Smooth muscle cell (in vitro differentiated cells): Measurements from ENCODE around the gene CDC42EP5. TPM values are rescaled to one million over a fixed set of nuclear protein-coding genes. Genes with fewer than 3 reads are reported as not detected.
"Not testable (repeated sequence)": the region's sequence is repeated elsewhere in the genome, so short reads cannot be mapped to it uniquely, and the experiment has no call there.

ENCODE experiments used
- DNase-seq: peaks from one replicate; lab custom pipeline; 2025; ENCODE audit not compliant: unreplicated experiment; lab: John Stamatoyannopoulos, UW
- H2AFZ ChIP-seq: fragments of 200-600 bp; sonication (generic); 2 replicates; pipeline ENCODE4 v1.6.0; 2016; ENCODE audit warnings: antibody characterized with exemption, low read depth, mild to moderate bottlenecking
- H3F3A ChIP-seq: fragments of 200-600 bp; sonication (generic); 2 replicates; pipeline ENCODE4 v1.6.0; 2017; ENCODE audit warnings: antibody characterized with exemption, low read depth
- H3K27ac ChIP-seq: fragments of 200-600 bp; sonication (generic); 2 replicates; pipeline ENCODE4 v1.5.1; 2016; ENCODE audit warnings: low read depth, mild to moderate bottlenecking
- H3K27me3 ChIP-seq: fragments of 200-600 bp; sonication (generic); 2 replicates; pipeline ENCODE4 v1.6.1; 2016; ENCODE audit warnings: low read depth, mild to moderate bottlenecking
- H3K36me3 ChIP-seq: fragments of 200-600 bp; sonication (generic); 2 replicates; pipeline ENCODE4 v1.5.1; 2016; ENCODE audit warnings: low read depth
- H3K4me1 ChIP-seq: fragments of 200-600 bp; sonication (generic); 2 replicates; pipeline ENCODE4 v1.5.1; 2016; ENCODE audit warnings: low read depth
- H3K4me2 ChIP-seq: fragments of 200-600 bp; sonication (generic); 2 replicates; pipeline ENCODE4 v1.6.0; 2016; ENCODE audit warnings: mild to moderate bottlenecking
- H3K4me3 ChIP-seq: fragments of 200-600 bp; sonication (generic); 2 replicates; pipeline ENCODE4 v1.5.1; 2016; ENCODE audit warnings: mild to moderate bottlenecking
- H3K79me2 ChIP-seq: fragments of 200-600 bp; sonication (generic); 2 replicates; pipeline ENCODE4 v1.6.0; 2016; ENCODE audit warnings: low read depth, mild to moderate bottlenecking
- H3K9ac ChIP-seq: fragments of 200-600 bp; sonication (generic); 2 replicates; pipeline ENCODE4 v1.6.0; 2016; ENCODE audit warnings: low read depth
- H3K9me3 ChIP-seq: fragments of 200-600 bp; sonication (generic); replicated peaks from 2 replicates; pipeline ENCODE4 v1.5.1; 2016; ENCODE audit warnings: low read depth
- H4K20me1 ChIP-seq: fragments of 200-600 bp; sonication (generic); 2 replicates; pipeline ENCODE4 v1.6.0; 2016; ENCODE audit warnings: low read depth
- CTCF ChIP-seq: fragments of 200-600 bp; sonication (generic); IDR thresholded peaks from 2 replicates; pipeline ENCODE4 v1.5.1; 2017; ENCODE audit warnings: borderline replicate concordance, mild to moderate bottlenecking, antibody characterized with exemption; ENCODE audit not compliant: insufficient read depth, poor library complexity, severe bottlenecking
- WGBS: methylation state at CpG from one replicate; pipeline ENCODE4 v1.1.7; 2016; ENCODE audit warnings: low lambda C conversion rate; 5-methylcytosine and 5-hydroxymethylcytosine counted together
- polyA plus RNA-seq: library from polyadenylated mRNA; unstranded; fragments of >200 nt; fragmentation: Nextera tagmentation; extraction: Ambion mirVana; gene quantifications from 2 replicates; pipeline ENCODE4 v1.2.1, GENCODE V29; 2016
- total RNA-seq: library from RNA; depleted of rRNA; stranded (reverse); fragments of >200 nt; gene quantifications from 2 replicates; pipeline ENCODE4 v1.2.3, GENCODE V29; 2014

CDC42EP5 gene
- total and polyA plus RNA-seq, 2 experiments from 2014 or later = 33.6 to 99.8 TPM

GRCh38 chr19:54448040-54448773, 24.9 kb downstream of the CDC42EP5 start:
- peak overlapping the region; percentile 99 for H3K9ac ChIP-seq
- peak; percentile 44 for DNase-seq
- peaks cover 40% of the 10 kb centered on the region for H4K20me1 ChIP-seq
- H3K79me2 ChIP-seq = peaks cover 60% of the 10 kb centered on the region
- H3K9me3 ChIP-seq = no peaks in the 10 kb centered on the region
- peaks cover 22% of the 10 kb centered on the region for H3K4me1 ChIP-seq
- TF ChIP-seq CTCF = no peak
- H3K27ac ChIP-seq = peak overlapping the region; percentile 99
- H3K4me2 ChIP-seq = peak overlapping the region; percentile 95
- H3F3A ChIP-seq = no peaks in the 10 kb centered on the region
- H3K4me3 ChIP-seq = peak overlapping the region; percentile 80
- WGBS = 3% methylated on average over 34 of the region's 34 CpGs
- H3K36me3 ChIP-seq = peaks cover 2% of the 10 kb centered on the region
- no peaks in the 10 kb centered on the region for H3K27me3 ChIP-seq
- H2AFZ ChIP-seq = peak overlapping the region; percentile 40

GRCh38 chr19:54446349-54446748, 26.7 kb downstream of the CDC42EP5 start:
- not testable (repeated sequence) for H3F3A ChIP-seq, H3K4me3 ChIP-seq, H3K9me3 ChIP-seq, H3K36me3 ChIP-seq, H3K9ac ChIP-seq, H2AFZ ChIP-seq, H3K27me3 ChIP-seq, DNase-seq
- H3K27ac ChIP-seq = peak overlapping the region; percentile 28
- peaks cover 50% of the 10 kb centered on the region for H3K79me2 ChIP-seq
- peak; percentile 16 for TF ChIP-seq CTCF
- H4K20me1 ChIP-seq = peaks cover 30% of the 10 kb centered on the region
- peaks cover 22% of the 10 kb centered on the region for H3K4me1 ChIP-seq
- peak overlapping the region; percentile 95 for H3K4me2 ChIP-seq
- WGBS = 94% methylated on average over 15 of the region's 15 CpGs

GRCh38 chr19:54444737-54445136, 28.4 kb downstream of the CDC42EP5 start:
- Histone ChIP-seq H2AFZ (no peak overlapping the region), H3K79me2 (peaks cover 36% of the 10 kb centered on the region), H3F3A (no peaks in the 10 kb centered on the region), H3K27ac (no peak overlapping the region), H3K4me2 (no peak overlapping the region), H4K20me1 (peaks cover 28% of the 10 kb centered on the region), H3K4me3 (no peak overlapping the region), H3K27me3 (no peaks in the 10 kb centered on the region), H3K36me3 (no peaks in the 10 kb centered on the region), H3K9ac (no peak overlapping the region), H3K9me3 (no peaks in the 10 kb centered on the region), H3K4me1 (peaks cover 10% of the 10 kb centered on the region)
- TF ChIP-seq CTCF = no peak
- no peak for DNase-seq
- WGBS = 98% methylated on average over 7 of the region's 7 CpGs

GRCh38 chr19:54440641-54441040, 32.5 kb downstream of the CDC42EP5 start:
- Histone ChIP-seq H3K79me2 (peaks cover 10% of the 10 kb centered on the region), H3K9me3 (no peaks in the 10 kb centered on the region), H3F3A (no peaks in the 10 kb centered on the region), H3K4me3 (no peak overlapping the region), H3K36me3 (no peaks in the 10 kb centered on the region), H3K9ac (no peak overlapping the region), H3K27me3 (no peaks in the 10 kb centered on the region), H3K4me2 (no peak overlapping the region), H3K4me1 (peaks cover 8% of the 10 kb centered on the region), H2AFZ (no peak overlapping the region), H4K20me1 (peaks cover 59% of the 10 kb centered on the region), H3K27ac (no peak overlapping the region)
- no peak for TF ChIP-seq CTCF
- no peak for DNase-seq
- 93% methylated on average over 5 of the region's 5 CpGs for WGBS
